Keratinocyte (primary cell): ENCODE data around the gene PREP. TPM values are rescaled to one million over a fixed set of nuclear protein-coding genes. Genes with fewer than 3 reads are reported as not detected.

Experiments
- DNase-seq: peaks from one replicate; pipeline ENCODE4 v3.0.0-alpha.2; 2011; ENCODE audit warnings: low read depth, missing footprints, low spot score
- FAIRE-seq: peaks from 2 replicates; lab custom pipeline; 2011; peaks lifted over from hg19 to GRCh38; lab: Jason Lieb, UNC
- H2AFZ ChIP-seq: 2 replicates; pipeline ENCODE4 v1.6.0; 2012; ENCODE audit warnings: low read length, control low read depth, inconsistent platforms; ENCODE audit not compliant: control insufficient read depth
- H3K27ac ChIP-seq: 2 replicates; pipeline ENCODE4 v1.5.1; 2011; ENCODE audit warnings: low read length; ENCODE audit not compliant: control insufficient read depth, insufficient read depth
- H3K27me3 ChIP-seq: 3 replicates; pipeline ENCODE4 v1.6.0; 2011; ENCODE audit warnings: low read length; ENCODE audit not compliant: control insufficient read depth, insufficient read depth; ENCODE audit errors: extremely low read depth
- H3K36me3 ChIP-seq, 2 experiments: 2 replicates in 1 of 2; 3 replicates in 1 of 2; pipeline ENCODE4 v1.5.1; 2011; ENCODE audit warnings: low read length in 2 of 2, mild to moderate bottlenecking in 1 of 2; ENCODE audit not compliant: control insufficient read depth in 2 of 2, insufficient read depth in 2 of 2; ENCODE audit errors: extremely low read depth in 1 of 2
- H3K4me1 ChIP-seq: 3 replicates; pipeline ENCODE4 v1.5.1; 2011; ENCODE audit warnings: low read length; ENCODE audit not compliant: control insufficient read depth, insufficient read depth; ENCODE audit errors: extremely low read depth
- H3K4me2 ChIP-seq: 3 replicates; pipeline ENCODE4 v1.6.0; 2011; ENCODE audit warnings: low read depth, low read length; ENCODE audit not compliant: control insufficient read depth, insufficient read depth; ENCODE audit errors: extremely low read depth
- H3K4me3 ChIP-seq, 3 experiments: fragments of 200-600 bp in 1 of 3; sonication (generic) in 1 of 3; 2 replicates in 2 of 3; 3 replicates in 1 of 3; pipeline ENCODE4 v1.5.1; 2011 to 2016; ENCODE audit warnings: low read length in 3 of 3, mild to moderate bottlenecking in 3 of 3, control low read depth in 2 of 3, inconsistent platforms in 1 of 3, low read depth in 1 of 3, mixed read lengths in 1 of 3, mixed run types in 1 of 3, moderate library complexity in 1 of 3; ENCODE audit not compliant: control insufficient read depth in 2 of 3, insufficient read depth in 2 of 3; ENCODE audit errors: extremely low read depth in 1 of 3
- H3K79me2 ChIP-seq: 2 replicates; pipeline ENCODE4 v1.6.0; 2012; ENCODE audit warnings: low read length; ENCODE audit not compliant: control insufficient read depth, insufficient read depth
- H3K9ac ChIP-seq: 3 replicates; pipeline ENCODE4 v1.6.0; 2011; ENCODE audit warnings: low read length; ENCODE audit not compliant: control insufficient read depth, insufficient read depth; ENCODE audit errors: extremely low read depth
- H3K9me1 ChIP-seq: 3 replicates; pipeline ENCODE4 v1.6.0; 2011; ENCODE audit warnings: low read length; ENCODE audit not compliant: control insufficient read depth, insufficient read depth; ENCODE audit errors: extremely low read depth
- H3K9me3 ChIP-seq: 2 replicates; pipeline ENCODE4 v1.5.1; 2012; ENCODE audit warnings: low read depth, low read length; ENCODE audit not compliant: control insufficient read depth
- H4K20me1 ChIP-seq: 3 replicates; pipeline ENCODE4 v1.6.0; 2011; ENCODE audit warnings: low read length; ENCODE audit not compliant: control insufficient read depth, insufficient read depth; ENCODE audit errors: extremely low read depth
- CTCF ChIP-seq, 3 experiments: IDR thresholded peaks in 1 of 3; conservative IDR thresholded peaks in 1 of 3; optimal IDR thresholded peaks in 1 of 3; 2 replicates in 2 of 3; 3 replicates in 1 of 3; pipeline versions ENCODE3 to v1.5.1; 2011; ENCODE audit warnings: low read length in 3 of 3, mild to moderate bottlenecking in 3 of 3, moderate library complexity in 2 of 3, control low read depth in 1 of 3, inconsistent platforms in 1 of 3; ENCODE audit not compliant: insufficient read depth in 2 of 3; ENCODE audit errors: extremely low read depth in 1 of 3
- EZH2 ChIP-seq: IDR thresholded peaks from one replicate; pipeline ENCODE4 v1.6.1; 2012; ENCODE audit warnings: inconsistent platforms, mild to moderate bottlenecking, low read length, moderate library complexity
- dilution Hi-C: fragments of 300-500 bp; cut with MboI; formaldehyde crosslinking; loops from one replicate; pipeline ENCODE4 v1.7.0; 2020; ENCODE audit warnings: low sequenced_read_pairs; ENCODE audit not compliant: extremely low pct_ligation_motif_present
- polyA plus RNA-seq, 5 experiments: library from polyadenylated mRNA; depleted of rRNA in 3 of 5; stranded (reverse) in 3 of 5; stranded (forward) in 1 of 5; unstranded in 1 of 5; fragments of >200 nt; gene quantifications; 1 replicate in 1 of 5; 2 replicates in 3 of 5; 3 replicates in 1 of 5; pipeline versions ENCODE4 v1.2.1 to v1.2.3, GENCODE V29; 2011 to 2012; ENCODE audit warnings: missing spikeins in 2 of 5, low read depth in 1 of 5, low replicate concordance in 1 of 5

The PREP gene
- polyA plus RNA-seq, 1 donor (not counting 4 experiments of a cell fraction or from before 2014, with no cell fraction given) = 48.3 TPM

DNA sequence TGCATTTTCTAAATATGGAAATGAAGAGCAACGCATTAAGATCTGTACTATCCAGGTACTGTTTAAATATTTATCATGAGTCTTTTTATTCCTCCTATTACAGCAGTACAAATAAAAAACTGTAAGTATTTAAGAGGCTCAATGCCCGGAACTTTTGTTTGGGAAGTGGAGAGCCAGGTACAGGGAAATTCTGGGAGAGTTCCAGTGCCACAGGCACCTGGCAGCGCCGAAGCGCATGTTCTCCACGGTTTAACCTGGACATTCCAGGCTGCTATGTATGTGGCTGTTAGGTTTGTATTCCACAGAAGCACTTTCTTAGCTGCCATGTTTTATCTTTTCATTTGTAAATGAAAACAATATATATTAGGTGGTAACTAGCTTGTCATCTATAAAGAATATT is 81.7 kb downstream of the PREP start:
- no peak for DNase-seq
- Histone ChIP-seq H3K79me2 (peaks cover 10% of the 10 kb centered on the region), H3K4me2 (no peak overlapping the region), H3K27me3 (no peaks in the 10 kb centered on the region), H3K27ac (no peak overlapping the region), H3K4me1 (peaks cover 36% of the 10 kb centered on the region), H3K9me1 (no peaks in the 10 kb centered on the region), H3K36me3 (peaks cover 9 to 17% of the 10 kb centered on the region in 2 experiments), H4K20me1 (no peaks in the 10 kb centered on the region), H2AFZ (no peak overlapping the region), H3K9me3 (no peaks in the 10 kb centered on the region), H3K4me3 (no peak overlapping the region), H3K9ac (no peak overlapping the region)
- TF ChIP-seq EZH2 (no peak), CTCF (optimal IDR thresholded peaks at IDR 0.05 in 1 of 3, IDR thresholded peaks at IDR 0.05 in 1 of 3, conservative IDR thresholded peaks at IDR 0.05 in 1 of 3; ENCODE audit: extremely low read depth in 1 of 3, insufficient read depth in 2 of 3, low read length in 3 of 3) (no peak)
- FAIRE-seq = no peak
- dilution Hi-C loops = no loop called here

- dilution Hi-C loops = no loop called here
- Histone ChIP-seq H3K4me2 (no peak overlapping the region), H3K4me1 (peaks cover 36% of the 10 kb centered on the region), H3K27ac (no peak overlapping the region), H4K20me1 (no peaks in the 10 kb centered on the region), H3K9me3 (no peaks in the 10 kb centered on the region), H3K36me3 (peaks cover 9 to 14% of the 10 kb centered on the region in 2 experiments), H3K4me3 (no peak overlapping the region), H3K9me1 (no peaks in the 10 kb centered on the region), H2AFZ (no peak overlapping the region), H3K79me2 (peaks cover 10% of the 10 kb centered on the region), H3K27me3 (no peaks in the 10 kb centered on the region), H3K9ac (no peak overlapping the region)
- no peak for FAIRE-seq
- no peak for TF ChIP-seq CTCF (optimal IDR thresholded peaks at IDR 0.05 in 1 of 3, IDR thresholded peaks at IDR 0.05 in 1 of 3, conservative IDR thresholded peaks at IDR 0.05 in 1 of 3; ENCODE audit: extremely low read depth in 1 of 3, insufficient read depth in 2 of 3, low read length in 3 of 3)
- no peak for DNase-seq
These were observed 82.1 kb downstream of the PREP start for GRCh38 chr6:105320765-105321164.
